Endometrial microvascular endothelial cells (primary cell): ENCODE measurements around the gene GPR143. TPM values are rescaled to one million over a fixed set of nuclear protein-coding genes. Genes with fewer than 3 reads are reported as not detected.
"Not testable (repeated sequence)": the region's sequence is repeated elsewhere in the genome, so short reads cannot be mapped to it uniquely, and the experiment has no call there.

Source experiments
- in situ Hi-C: cut with HindIII; loops from 2 replicates; pipeline ENCODE4 v1.10.0; 2017; ENCODE audit warnings: low sequenced_read_pairs, low pct_unique_long_range_greater_than_20kb; ENCODE audit errors: inconsistent ontology term
- total RNA-seq: library from RNA; depleted of rRNA; stranded (reverse); fragments of >200 nt; gene quantifications from one replicate; pipeline ENCODE4 v1.2.3, GENCODE V29; 2015; ENCODE audit errors: inconsistent ontology term

Gene GPR143
- total RNA-seq, 1 donor from 2014 or later: 2.4 TPM

DNA sequence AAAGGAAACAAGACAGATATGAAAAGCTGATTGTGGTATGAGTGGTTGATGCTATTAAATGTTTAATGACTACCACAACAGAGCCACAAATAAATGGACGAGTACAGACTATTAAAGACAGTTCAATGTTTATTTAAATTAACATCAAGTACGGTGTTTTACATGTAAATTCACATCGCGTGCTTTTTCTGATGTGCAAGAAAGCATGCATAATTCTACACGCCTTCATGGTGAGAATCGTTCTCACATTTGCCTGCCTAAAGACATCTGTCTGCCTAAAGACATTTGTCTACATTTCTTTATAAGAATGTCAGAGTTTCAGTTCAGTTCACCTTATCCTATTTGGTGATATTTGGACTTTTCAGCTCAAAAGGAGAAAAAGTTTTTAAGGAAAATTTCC, 7.3 kb upstream of the GPR143 start:
- in situ Hi-C loops: no loop called here

DNA sequence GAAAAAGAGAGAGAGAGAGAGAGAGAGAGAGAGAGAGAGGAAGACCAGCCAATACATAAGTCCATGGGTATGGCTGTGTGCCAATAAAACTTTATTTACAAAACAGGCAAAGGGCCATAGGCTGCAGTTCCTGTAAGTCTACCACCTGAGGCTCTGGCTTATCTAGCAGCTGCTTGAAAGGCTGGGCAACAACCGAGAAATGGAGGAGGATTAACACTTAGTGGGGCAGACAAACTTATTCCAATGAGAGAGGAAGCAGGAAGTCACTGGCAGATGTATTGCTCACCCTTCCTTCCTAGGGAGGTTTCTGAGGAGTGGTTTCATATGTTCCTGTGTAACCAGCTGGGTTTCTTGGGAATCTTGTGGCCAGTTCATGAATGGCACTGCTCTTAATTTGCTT, 4.7 kb upstream of the GPR143 start:
- in situ Hi-C loops: no loop called here

DNA sequence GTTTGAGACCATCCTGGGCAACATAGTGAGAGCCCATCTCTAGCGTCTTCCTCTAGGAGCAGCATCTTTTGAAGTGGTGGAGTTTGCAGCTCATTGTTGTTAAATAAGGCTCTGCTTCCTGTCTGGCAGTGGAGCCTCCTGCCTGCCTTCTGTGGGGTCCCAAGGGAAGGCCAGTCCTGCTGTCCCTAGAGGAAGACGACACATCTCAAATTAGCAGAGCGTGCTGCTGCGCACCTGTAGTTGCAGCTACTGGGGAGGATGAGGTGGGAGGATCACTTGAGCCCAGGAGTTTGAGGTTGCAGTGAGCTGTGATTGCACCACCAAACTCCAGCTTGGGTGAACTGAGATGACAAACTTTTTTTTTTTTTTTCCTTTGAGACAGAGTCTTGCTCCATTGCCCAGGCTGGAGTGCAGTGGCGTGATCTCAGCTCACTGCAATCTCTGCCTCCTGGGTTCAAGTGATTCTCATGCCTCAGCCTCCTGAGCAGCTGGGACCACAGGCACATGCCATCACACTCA, 2.7 kb upstream of the GPR143 start:
- in situ Hi-C loops: not testable (repeated sequence)

DNA sequence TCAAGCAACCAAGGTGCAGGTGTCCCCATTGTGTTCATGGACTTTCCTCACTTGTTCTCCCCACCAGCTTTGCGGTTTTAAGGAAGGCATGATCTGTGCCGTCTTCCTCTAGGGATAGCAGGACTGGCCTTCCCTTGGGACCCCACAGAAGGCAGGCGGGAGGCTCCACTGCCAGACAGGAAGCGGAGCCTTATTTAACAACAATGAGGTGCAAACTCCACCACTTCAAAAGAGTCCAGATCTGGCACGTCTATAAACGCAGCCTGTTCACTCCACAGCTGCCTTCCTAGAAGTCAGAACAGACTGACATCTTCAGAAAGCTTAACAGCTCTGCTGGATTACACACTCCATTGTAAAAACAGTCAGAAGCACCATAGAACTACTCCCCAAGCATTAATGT, 1.7 kb upstream of the GPR143 start:
- in situ Hi-C loops: no loop called here

DNA sequence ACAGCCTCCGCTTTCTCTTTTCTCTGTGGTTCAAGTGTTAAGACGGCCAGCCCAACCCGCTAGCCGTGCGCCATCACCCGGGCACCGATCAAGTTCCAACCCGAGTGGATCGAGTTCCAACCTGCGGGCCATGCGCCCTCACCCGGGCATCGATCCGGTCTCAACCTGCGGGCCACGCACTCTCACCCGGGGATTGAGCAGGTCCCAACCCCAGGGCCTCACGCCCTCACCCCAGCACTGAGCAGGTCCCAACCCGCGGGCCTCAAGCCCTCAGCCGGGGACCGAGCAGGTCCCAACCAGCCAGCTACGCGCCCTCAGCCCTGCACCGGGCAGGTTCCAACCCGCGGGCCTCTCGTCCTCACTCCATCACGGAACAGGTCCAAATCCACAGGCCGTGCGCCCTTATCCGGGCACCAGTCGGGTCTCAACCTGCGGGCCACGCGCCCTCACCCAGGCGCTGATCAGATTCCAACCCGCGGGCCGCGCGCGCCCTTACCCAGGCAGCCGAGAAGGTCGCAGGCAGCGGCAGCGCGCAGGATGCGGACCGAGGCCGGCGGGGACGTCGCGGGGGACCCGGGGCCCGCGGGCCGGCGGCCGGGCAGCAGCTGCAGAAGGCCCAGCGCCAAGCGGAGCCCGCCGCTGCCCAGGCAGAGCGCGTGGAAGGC, 443 bp downstream of the GPR143 start:
- in situ Hi-C loops: no loop called here

GRCh38 chrX:9759337-9759736, 6.3 kb downstream of the GPR143 start:
- in situ Hi-C loops: no loop called here

- in situ Hi-C loops: no loop called here
Measured at GRCh38 chrX:9758021-9758638, 7.5 kb downstream of the GPR143 start.

DNA sequence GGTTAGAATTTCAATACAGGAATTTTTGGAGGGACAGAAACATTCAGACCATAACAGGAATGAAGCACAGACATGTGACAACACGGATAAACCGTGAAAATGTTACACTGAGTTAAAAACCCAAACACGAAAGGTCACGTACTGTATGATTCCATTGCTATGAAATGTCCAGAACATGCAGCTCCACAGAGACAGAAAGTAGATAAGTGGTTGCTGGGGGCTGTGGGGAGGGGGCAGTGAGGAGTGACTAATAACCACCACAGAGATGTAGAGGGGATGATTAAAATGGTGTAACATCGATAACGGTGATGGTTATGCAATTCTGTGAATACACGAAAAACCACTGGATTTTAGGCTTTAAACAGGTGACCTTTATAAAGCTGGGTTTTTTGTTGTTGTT, 8.3 kb downstream of the GPR143 start:
- in situ Hi-C loops: no loop called here

DNA sequence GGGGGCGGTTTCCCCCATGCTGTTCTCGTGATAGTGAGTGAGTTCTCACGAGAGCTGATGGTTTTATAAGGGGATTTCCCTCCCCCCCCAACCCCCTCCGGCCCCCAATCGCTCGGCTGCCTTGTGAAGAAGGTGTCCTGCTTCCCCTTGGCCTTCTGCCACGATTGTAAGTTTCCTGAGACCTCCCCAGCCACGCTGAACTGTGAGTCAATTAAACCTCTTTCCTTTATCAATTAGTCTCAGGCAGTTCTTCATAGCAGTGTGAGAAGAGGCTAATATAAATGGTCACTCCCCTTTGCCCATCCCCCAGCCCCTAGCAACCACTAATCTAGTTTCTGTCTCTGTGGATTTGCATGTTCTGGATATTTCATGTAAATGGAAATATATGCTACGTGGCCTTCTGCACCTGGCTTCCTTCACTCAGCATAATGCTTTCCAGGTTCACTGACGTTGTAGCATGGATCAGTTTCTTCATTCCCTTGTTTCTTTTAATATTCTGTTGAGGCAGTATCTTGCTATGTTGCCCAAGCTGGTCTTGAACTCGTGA, 16.4 kb downstream of the GPR143 start:
- in situ Hi-C loops: no loop called here

- in situ Hi-C loops: no loop called here
Measured at GRCh38 chrX:9747644-9748043, 18.0 kb downstream of the GPR143 start.

DNA sequence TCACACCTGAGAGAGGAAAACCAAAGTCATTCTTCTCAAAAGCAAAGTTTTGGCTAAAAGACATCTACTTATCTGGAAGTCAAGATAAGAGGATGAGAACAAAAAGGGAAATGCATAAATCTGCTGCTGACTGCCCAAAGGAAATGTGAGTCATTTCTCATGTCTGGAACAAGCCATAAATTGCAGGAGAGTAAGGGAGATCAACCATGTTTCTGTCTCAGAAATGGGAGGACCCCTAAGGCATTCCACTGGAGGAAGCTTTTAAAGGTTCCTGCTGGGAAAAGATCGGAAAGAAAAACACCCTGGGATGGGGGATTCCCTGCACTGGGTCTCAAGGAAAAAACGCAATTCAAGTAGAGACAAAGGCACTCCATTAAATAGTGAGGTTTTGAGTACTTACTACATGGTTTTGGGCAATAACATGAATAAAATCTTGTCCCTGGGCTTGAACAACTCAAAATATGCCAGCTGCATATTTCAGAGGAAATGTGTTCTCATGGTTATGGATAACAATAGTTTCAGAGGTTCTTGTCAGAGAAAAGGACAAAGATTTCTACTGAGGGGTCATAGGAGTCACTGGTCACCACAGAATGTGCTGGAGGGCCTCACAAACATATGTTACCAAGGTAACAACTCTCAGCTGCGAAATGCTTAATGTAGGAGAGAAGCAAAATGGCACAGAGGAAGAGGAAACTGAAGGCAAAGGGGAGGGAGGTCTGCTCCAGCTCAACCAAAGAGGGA, 19.3 kb downstream of the GPR143 start:
- in situ Hi-C loops: no loop called here

- in situ Hi-C loops: no loop called here
Measured at GRCh38 chrX:9745417-9746115, 20.1 kb downstream of the GPR143 start.

GRCh38 chrX:9739130-9739529, 26.5 kb downstream of the GPR143 start:
- in situ Hi-C loops: no loop called here

DNA sequence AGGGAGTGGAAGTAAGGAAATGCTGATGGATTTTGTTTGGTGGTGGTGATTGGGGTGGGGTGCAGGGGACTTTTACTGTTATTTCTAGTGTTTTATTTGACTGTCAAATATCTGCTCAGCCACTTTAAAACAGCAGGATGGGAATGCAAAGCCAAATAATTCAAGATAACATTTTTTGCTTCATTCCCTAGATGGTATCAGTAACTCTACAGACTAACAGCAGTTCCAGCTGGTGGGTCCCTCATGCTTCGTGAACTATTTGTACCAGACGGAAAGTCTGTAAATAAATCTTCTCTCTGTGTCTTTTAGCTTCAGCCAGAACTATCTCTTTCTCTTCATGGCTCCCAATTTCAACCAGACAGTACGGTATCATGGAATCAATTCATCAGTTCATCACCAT, 27.5 kb downstream of the GPR143 start:
- in situ Hi-C loops: no loop called here

GRCh38 chrX:9737363-9737762, 28.3 kb downstream of the GPR143 start:
- in situ Hi-C loops: no loop called here

- in situ Hi-C loops: no loop called here
Measured at GRCh38 chrX:9730752-9731151, 34.9 kb downstream of the GPR143 start.

- in situ Hi-C loops: no loop called here
Measured at GRCh38 chrX:9730078-9730477, 35.6 kb downstream of the GPR143 start.

DNA sequence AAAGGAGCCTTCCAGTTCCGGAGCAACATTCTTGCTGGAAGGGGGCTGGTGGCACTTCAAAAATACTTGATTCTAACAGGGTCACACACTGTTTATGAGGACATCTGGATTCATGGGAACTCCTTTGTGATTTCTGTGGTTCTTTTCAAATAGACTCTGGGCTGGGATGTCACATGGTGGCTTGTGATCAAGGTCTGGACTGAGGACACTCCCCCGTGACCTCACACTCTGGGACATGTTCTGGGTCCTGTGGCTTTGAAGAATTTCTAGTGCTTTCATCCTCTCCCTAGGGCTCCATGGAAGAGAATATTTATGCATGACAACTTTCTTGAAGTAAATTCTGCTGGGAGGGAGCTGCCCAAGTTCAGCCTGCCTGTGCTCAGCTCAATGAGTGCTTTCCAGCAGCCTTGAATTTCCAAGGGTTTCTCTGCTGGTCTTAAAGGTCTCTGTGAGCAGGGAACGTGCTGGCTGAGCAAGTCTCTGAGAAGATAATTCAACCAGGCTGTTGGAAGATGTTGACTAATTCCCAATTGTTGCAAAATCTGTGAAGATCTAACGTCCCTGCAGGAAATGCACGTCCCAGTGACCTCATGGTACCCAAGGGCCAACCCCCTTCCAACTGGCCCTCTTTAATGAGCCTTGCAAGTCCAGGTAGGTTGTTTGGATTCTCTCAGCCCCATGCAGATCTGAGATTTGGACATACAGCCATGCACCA, 36.3 kb downstream of the GPR143 start:
- in situ Hi-C loops: no loop called here

DNA sequence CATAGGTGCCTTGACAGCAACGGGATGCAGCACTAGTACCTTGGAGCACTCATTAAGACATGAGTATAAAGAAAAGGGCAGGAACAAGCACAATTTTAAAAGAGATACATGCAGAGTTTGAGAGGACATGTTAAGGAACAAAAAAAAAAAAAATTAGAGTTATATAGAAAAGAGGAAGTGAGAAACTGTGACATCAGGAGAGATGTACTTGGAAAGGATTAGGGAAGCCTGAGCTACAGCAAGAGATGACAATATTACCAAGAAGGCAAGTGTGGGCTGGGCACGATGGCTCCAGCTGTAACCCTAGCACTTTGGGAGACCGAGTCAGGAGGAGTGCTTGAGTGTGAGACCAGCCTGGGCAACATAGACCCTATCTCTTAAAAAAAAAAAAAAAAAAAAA, 37.4 kb downstream of the GPR143 start:
- in situ Hi-C loops: no loop called here
